NK-92 treated with Interleukin-12 subunit alpha and Interleukin-12 subunit beta, amount 100 ng/mL, for 24 hours (cell line): ENCODE results near the gene CELSR1.
"Not testable (repeated sequence)": the region's sequence is repeated elsewhere in the genome, so short reads cannot be mapped to it uniquely, and the experiment has no call there.

Source experiments
- DNase-seq: peaks from one replicate; lab custom pipeline; 2025; lab: John Stamatoyannopoulos, UW

The CELSR1 gene

DNA sequence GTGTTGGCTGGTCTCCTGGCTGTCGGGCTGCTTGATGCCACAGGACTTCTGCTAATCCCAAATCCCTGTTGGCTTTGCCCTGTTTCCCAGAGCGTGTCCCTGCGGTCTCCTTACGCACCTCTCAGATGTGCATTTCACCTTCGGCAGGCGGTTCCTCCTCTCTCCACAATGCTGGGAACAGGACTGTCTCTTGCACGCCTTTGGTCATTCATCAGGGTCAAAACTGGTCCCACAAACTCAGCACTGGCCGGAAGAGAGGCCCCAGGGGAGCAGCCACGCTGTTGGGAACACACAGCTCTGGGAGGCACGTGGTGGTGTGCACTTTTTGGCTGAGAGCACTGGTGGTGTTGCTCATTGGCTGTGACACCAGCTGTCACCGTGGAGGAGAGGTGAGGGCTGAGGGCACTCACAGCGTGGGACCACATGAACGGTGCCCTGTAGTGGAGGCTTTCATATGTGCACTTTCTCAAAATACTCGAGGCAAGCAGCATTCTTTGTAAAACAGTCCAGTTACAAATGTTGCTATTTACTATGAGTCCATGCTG, 217.2 kb downstream of the CELSR1 start:
- DNase-seq = no peak

DNA sequence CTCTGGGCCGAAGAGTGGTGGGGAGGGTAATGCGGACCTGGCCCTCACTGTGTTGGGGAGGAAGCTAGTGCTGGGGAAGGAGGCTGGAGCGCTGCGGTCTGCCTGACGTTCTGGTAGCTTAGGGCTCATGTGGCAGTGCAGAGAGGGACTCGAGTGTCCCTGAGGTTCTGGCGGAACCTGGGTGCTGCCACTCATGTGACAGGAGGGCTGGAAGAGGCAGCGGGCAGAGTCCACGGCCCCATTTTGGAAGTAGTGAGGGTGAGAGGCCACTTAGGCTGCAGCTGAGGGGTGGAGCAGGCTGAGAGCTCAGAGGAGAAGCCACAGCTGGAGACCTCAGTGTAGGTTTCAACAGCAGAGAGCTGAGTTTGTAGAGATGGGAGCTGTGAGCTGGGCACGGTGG, 218.1 kb downstream of the CELSR1 start:
- DNase-seq = no peak

DNA sequence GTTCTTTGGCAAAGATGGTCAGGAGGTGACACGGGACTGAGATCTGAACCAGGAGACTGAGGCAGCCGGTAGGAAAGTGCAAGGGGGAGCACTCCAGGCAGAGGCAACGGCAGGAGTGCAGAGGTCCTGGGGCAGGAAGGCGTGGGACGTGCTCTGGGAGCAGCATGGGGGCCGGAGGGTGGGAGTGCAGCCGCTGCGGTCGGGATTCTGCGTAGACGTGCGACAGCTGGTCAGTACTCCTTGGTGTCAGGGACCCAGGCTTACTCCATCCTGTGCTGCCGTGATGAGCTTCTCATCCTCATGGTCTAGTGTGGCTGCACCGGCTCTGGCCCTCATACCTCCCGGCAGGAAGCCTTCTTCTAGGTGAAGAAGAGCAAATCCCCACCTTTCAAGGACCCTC, 218.8 kb downstream of the CELSR1 start:
- no peak for DNase-seq

DNA sequence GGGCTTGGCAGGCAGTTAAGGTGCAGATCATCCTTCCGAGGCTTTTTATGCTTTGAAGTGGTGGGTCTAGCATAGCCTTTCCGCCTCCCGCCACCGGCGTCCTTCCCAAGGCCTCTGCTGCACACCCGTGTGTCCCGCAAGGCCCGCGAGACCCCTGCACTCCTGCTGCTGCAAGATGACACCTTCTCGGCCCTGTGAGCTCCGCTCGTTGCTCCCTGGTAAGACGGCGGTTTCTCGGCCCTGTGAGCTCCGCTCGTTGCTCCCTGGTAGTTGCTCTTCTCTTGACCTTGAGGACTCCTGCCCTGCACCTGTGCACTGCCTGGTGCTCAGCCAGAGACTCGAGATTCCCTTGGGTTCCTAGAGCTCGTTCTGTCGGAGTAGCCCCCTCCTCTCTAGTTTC, 219.8 kb downstream of the CELSR1 start:
- no peak for DNase-seq

DNA sequence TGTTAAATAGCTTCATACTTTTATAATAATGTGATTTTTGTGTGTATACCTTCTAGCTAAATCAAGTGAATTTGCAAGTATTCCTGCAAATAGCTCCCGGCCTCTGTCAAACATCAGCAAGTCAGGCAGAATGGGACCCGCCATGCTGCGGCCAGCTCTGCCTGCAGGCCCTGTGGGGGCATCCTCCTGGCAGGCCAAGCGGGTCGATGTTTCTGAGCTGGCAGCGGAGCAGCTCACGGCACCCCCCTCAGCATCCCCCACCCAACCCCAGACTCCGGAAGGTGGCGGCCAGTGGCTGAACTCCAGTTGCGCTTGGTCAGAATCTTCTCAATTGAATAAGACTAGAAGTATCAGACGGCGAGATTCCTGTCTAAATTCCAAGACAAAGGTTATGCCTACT, 221.4 kb downstream of the CELSR1 start:
- no peak for DNase-seq

DNA sequence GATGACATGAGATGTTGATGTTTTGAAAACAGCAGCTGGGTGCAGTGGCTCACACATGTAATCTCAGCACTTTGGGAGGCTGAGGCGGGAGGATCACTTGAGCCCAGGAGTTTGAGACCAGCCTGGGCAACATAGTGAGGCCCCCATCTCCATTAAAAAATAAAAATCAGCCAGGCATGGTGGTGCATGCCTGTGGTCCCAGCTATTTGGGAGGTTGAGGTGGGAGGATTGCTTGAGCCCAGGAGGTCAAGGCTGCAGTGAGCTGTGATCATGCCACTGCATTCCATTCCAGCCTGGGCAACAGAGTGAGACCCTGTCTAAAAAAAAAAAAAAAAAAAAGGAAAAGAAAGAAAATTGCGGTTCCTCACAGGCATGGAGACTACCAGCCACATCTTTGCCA, 224.6 kb downstream of the CELSR1 start:
- not testable (repeated sequence) for DNase-seq

DNA sequence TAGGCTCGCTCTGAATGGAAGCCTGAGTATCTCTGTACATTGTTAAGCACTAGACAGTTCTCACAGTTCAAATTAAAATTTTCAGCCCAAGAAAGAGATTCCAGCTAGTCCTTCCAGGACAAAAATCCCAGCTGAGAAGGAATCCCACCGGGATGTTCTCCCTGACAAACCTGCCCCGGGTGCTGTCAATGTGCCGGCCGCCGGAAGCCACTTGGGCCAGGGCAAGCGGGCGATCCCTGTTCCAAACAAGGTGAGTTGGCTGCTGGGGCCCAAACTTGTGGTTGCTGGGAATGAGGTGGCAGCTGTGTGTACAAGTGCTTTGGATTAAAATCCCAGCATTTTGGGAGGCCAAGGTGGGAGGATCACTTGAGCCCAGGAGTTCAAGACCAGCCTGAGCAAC, 225.4 kb downstream of the CELSR1 start:
- DNase-seq = no peak
